GM21390 (cell line): ENCODE measurements around the gene OTUB1.

Experiments used
- ATAC-seq: cut with Tn5 transposase; IDR thresholded peaks from one replicate; pipeline ENCODE4 v1.9.1; 2021; ENCODE audit not compliant: unreplicated experiment

The OTUB1 gene

GRCh38 chr11:64004590-64004984 is 18.3 kb downstream of the OTUB1 start:
- ATAC-seq = no peak

- ATAC-seq = no peak
Observed at GRCh38 chr11:64005691-64006090, 19.5 kb downstream of the OTUB1 start.

- no peak for ATAC-seq
Observed at GRCh38 chr11:64006398-64006797, 20.2 kb downstream of the OTUB1 start.

GRCh38 chr11:64007160-64007628 is 21.0 kb downstream of the OTUB1 start:
- ATAC-seq = no peak

GRCh38 chr11:64007629-64008282 is 21.5 kb downstream of the OTUB1 start:
- no peak for ATAC-seq

- ATAC-seq = no peak
Observed at GRCh38 chr11:64008283-64008913, 22.2 kb downstream of the OTUB1 start.

GRCh38 chr11:64008914-64009633 is 22.8 kb downstream of the OTUB1 start:
- ATAC-seq = no peak

GRCh38 chr11:64009710-64010109 is 23.5 kb downstream of the OTUB1 start:
- ATAC-seq = no peak

GRCh38 chr11:64010783-64011182 is 24.5 kb downstream of the OTUB1 start:
- ATAC-seq = no peak

GRCh38 chr11:64011371-64011770 is 25.1 kb downstream of the OTUB1 start:
- ATAC-seq = no peak

GRCh38 chr11:64013141-64013896 is 27.1 kb downstream of the OTUB1 start:
- no peak for ATAC-seq

- no peak for ATAC-seq
Observed at GRCh38 chr11:64014356-64014755, 28.1 kb downstream of the OTUB1 start.

- no peak for ATAC-seq
Observed at GRCh38 chr11:64015510-64015909, 29.3 kb downstream of the OTUB1 start.

GRCh38 chr11:64015935-64016845 is 30.0 kb downstream of the OTUB1 start:
- ATAC-seq = no peak

GRCh38 chr11:64017945-64018224 is 31.6 kb downstream of the OTUB1 start:
- no peak for ATAC-seq

GRCh38 chr11:64018310-64018709 is 32.1 kb downstream of the OTUB1 start:
- ATAC-seq = no peak

- no peak for ATAC-seq
Observed at GRCh38 chr11:64019106-64020037, 33.1 kb downstream of the OTUB1 start.

GRCh38 chr11:64020976-64021756 is 34.9 kb downstream of the OTUB1 start:
- ATAC-seq = no peak

- ATAC-seq = no peak
Observed at GRCh38 chr11:64021757-64022093, 35.5 kb downstream of the OTUB1 start.
